RWPE2 (cell line): ENCODE results near the gene SAFB2.

Experiments used
- ATAC-seq: fragments of 200-7000 bp; cut with Tn5 transposase; 3 replicates; pipeline ENCODE4 v1.9.1; 2021; ENCODE audit warnings: low read depth
- DNase-seq: peaks from one replicate; pipeline ENCODE4 v3.0.0-alpha.2; 2020; ENCODE audit warnings: low spot score
- H3K27ac ChIP-seq: fragments of 450-650 bp; 2 replicates; pipeline ENCODE4 v1.5.1; 2017; ENCODE audit warnings: mild to moderate bottlenecking; ENCODE audit not compliant: poor library complexity, severe bottlenecking
- H3K27me3 ChIP-seq: fragments of 250-450 bp; sonication (Bioruptor Pico); 2 replicates; pipeline ENCODE4 v1.5.1; 2021; ENCODE audit warnings: mild to moderate bottlenecking, moderate library complexity; ENCODE audit not compliant: insufficient read depth, poor library complexity, severe bottlenecking
- H3K36me3 ChIP-seq: fragments of 250-450 bp; sonication (Bioruptor Pico); 2 replicates; pipeline ENCODE4 v1.5.1; 2020; ENCODE audit warnings: low read depth, mild to moderate bottlenecking, moderate library complexity
- H3K4me1 ChIP-seq: fragments of 250-450 bp; sonication (Bioruptor Pico); 2 replicates; pipeline ENCODE4 v1.5.1; 2021; ENCODE audit warnings: mild to moderate bottlenecking, moderate library complexity; ENCODE audit not compliant: insufficient read depth, poor library complexity, severe bottlenecking
- H3K4me3 ChIP-seq: fragments of 250-450 bp; sonication (Bioruptor Pico); 2 replicates; pipeline ENCODE4 v1.5.1; 2021; ENCODE audit warnings: mild to moderate bottlenecking, moderate library complexity; ENCODE audit not compliant: severe bottlenecking
- H3K9me3 ChIP-seq: fragments of 250-450 bp; sonication (Bioruptor Pico); 2 replicates; pipeline ENCODE4 v1.5.1; 2021; ENCODE audit warnings: mild to moderate bottlenecking, moderate library complexity; ENCODE audit not compliant: severe bottlenecking
- TF ChIP-seq, protein P1 (sequence below): fragments of 450-650 bp; IDR thresholded peaks from one replicate; pipeline ENCODE4 v1.5.1; 2017; ENCODE audit warnings: mild to moderate bottlenecking, moderate library complexity; ENCODE audit not compliant: poor library complexity, severe bottlenecking

SAFB2 gene

DNA sequence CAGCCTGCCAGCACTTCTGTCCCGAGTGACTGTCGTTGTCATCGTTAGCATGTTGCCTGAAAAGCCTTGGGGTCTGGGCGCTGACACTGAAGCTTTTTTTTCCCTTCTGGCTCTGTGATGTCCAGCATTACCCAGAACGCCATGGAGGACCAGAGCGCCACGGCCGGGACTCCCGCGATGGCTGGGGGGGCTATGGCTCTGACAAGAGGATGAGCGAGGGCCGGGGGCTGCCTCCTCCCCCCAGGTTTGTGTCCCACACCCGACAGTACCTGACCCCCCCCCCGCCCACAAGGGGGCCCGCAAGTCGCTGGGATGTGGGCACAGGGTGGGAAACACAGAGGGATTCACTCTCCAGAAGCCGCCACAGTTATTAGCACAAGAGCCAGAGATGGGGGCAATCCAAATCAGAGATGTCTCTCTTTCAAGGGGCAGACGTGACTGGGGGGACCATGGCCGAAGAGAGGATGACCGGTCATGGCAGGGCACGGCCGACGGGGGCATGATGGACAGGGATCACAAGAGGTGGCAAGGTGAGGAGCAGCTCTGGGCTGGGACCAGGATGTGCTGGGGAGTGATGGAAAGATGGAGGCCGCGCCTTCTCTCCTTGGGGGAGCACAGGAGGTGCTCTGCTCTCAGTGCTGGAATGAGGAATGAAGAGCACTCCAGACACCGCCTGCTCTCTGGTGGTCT lies 44.5 kb upstream of the SAFB2 start:
- no peak overlapping the region for H3K4me3 ChIP-seq
- no peaks in the 10 kb centered on the region for H3K27me3 ChIP-seq
- no peak overlapping the region for H3K27ac ChIP-seq
- no peaks in the 10 kb centered on the region for H3K4me1 ChIP-seq
- no peaks in the 10 kb centered on the region for H3K9me3 ChIP-seq
- TF ChIP-seq, protein P1, sequence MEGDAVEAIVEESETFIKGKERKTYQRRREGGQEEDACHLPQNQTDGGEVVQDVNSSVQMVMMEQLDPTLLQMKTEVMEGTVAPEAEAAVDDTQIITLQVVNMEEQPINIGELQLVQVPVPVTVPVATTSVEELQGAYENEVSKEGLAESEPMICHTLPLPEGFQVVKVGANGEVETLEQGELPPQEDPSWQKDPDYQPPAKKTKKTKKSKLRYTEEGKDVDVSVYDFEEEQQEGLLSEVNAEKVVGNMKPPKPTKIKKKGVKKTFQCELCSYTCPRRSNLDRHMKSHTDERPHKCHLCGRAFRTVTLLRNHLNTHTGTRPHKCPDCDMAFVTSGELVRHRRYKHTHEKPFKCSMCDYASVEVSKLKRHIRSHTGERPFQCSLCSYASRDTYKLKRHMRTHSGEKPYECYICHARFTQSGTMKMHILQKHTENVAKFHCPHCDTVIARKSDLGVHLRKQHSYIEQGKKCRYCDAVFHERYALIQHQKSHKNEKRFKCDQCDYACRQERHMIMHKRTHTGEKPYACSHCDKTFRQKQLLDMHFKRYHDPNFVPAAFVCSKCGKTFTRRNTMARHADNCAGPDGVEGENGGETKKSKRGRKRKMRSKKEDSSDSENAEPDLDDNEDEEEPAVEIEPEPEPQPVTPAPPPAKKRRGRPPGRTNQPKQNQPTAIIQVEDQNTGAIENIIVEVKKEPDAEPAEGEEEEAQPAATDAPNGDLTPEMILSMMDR, result no peak
- DNase-seq, result no peak
- peaks cover 67% of the 10 kb centered on the region for H3K36me3 ChIP-seq
- ATAC-seq, result no peak

DNA sequence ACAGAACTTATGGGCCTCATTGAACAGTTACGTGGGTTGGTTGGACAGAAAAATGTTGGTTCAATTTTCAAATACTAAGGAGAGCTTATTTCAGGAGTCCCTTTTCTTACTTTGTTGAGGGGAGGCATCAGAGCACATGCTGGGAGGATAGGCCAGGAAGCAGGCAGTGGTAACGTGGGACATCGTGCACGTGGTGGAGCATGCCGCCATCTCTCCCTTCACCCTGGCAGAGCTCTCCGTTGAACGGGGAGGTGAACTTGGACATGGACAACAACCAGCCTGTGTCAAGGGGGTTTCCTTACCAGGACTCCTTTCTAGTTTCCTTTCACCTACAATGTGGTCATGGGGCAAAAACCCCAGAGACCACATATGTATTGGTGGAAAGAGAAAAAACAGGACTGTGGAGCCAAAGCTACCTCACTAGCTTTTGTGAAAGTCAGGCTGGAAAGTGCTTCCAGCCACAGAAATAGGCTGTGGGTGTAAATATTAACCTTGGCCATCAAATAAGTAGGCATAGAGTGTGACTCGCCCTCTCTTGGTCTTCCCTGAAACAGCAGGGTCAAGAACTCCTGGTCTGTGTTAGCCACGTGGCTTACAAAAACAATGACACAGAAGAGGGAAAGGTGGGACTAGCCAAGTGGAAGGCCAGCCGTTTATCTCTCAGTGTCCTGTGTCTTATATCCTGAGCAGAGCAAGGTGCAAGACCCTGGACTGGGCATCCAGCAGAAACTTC lies 43.4 kb upstream of the SAFB2 start:
- TF ChIP-seq, protein P1, result no peak
- ATAC-seq, result peak; percentile 67; the same call in 2 of the 3 replicates
- Histone ChIP-seq H3K4me1 (no peaks in the 10 kb centered on the region), H3K27me3 (no peaks in the 10 kb centered on the region), H3K9me3 (no peaks in the 10 kb centered on the region), H3K4me3 (no peak overlapping the region), H3K36me3 (peaks cover 75% of the 10 kb centered on the region), H3K27ac (no peak overlapping the region)
- DNase-seq, result no peak

DNA sequence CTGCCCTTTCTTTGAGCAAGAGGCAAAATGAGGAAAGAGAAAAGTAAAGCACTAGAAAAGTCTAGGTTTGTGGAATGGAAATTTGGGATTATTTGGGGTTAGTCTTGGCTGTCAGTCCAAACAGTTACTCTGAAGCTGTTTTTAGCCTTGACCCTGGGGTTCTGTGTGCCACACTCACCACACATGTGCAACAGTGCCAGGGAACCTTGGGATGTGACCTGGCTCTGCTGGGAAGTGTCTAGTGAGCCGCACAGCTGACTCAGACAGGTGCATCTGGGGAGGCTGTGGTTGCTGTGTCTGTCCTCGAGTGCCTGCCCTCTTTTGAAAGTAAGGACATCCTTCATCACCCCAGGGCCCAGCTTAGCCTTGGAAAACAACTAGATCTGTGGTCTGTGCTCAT lies 41.9 kb upstream of the SAFB2 start:
- Histone ChIP-seq H3K9me3 (no peaks in the 10 kb centered on the region), H3K4me1 (no peaks in the 10 kb centered on the region), H3K36me3 (peaks cover 79% of the 10 kb centered on the region), H3K27ac (no peak overlapping the region), H3K27me3 (no peaks in the 10 kb centered on the region), H3K4me3 (no peak overlapping the region)
- ATAC-seq (no peak), DNase-seq (no peak)
- TF ChIP-seq, protein P1, result no peak

DNA sequence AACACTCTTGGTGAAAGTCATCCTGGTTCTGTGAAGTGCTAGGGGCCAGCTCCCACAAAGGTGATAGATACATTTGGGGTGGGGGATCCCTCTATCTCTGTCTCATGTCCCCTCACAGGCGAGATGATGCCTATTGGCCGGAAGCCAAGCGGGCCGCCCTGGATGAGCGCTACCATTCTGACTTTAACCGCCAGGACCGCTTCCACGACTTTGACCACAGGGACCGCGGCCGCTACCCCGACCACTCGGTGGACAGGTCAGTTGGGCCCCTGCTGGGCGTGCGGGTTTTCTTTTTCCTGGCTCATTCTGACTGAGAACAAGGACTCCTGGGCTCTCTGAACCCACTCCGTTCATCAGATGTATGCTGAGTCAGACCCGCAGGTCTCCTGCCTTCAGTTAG lies 41.3 kb upstream of the SAFB2 start:
- DNase-seq, result no peak

More for the DNA sequence above, 41.3 kb upstream of the SAFB2 start:
- H3K4me3 ChIP-seq, result no peak overlapping the region
- ATAC-seq, result no peak
- H3K9me3 ChIP-seq, result no peaks in the 10 kb centered on the region
- no peak overlapping the region for H3K27ac ChIP-seq
- H3K4me1 ChIP-seq, result no peaks in the 10 kb centered on the region
- H3K36me3 ChIP-seq, result peaks cover 79% of the 10 kb centered on the region
- H3K27me3 ChIP-seq, result no peaks in the 10 kb centered on the region
- TF ChIP-seq, protein P1, result no peak
